Tibial nerve (tissue), 4 donors: ENCODE measurements around the gene LGALS1. TPM values are rescaled to one million over a fixed set of nuclear protein-coding genes. Genes with fewer than 3 reads are reported as not detected.

Experiments
- DNase-seq, 2 donors: peaks; one replicate each; pipeline ENCODE4 v3.0.0-alpha.2; 2019; ENCODE audit warnings: low spot score in 2 of 2
- H3K27ac ChIP-seq, 4 donors: fragments of 200-600 bp; sonication (generic) in 3 of 4; one replicate each; pipeline ENCODE4 v1.5.1; 2017 to 2019; ENCODE audit warnings: mild to moderate bottlenecking in 1 of 4
- H3K27me3 ChIP-seq, 2 donors: fragments of 200-600 bp; sonication (generic) in 1 of 2; one replicate each; pipeline versions ENCODE4 v1.5.1 to v1.6.0; 2017 to 2019
- H3K36me3 ChIP-seq, 3 donors: fragments of 200-600 bp; sonication (generic); one replicate each; pipeline ENCODE4 v1.5.1; 2018 to 2019
- H3K4me1 ChIP-seq, 4 donors: fragments of 200-600 bp; sonication (generic) in 3 of 4; one replicate each; pipeline ENCODE4 v1.5.1; 2017 to 2019
- H3K4me3 ChIP-seq, 4 donors: fragments of 200-600 bp; sonication (generic) in 3 of 4; one replicate each; pipeline ENCODE4 v1.5.1; 2017 to 2019; ENCODE audit warnings: mild to moderate bottlenecking in 1 of 4, moderate library complexity in 1 of 4
- H3K9me3 ChIP-seq, 4 donors: fragments of 200-600 bp; sonication (generic) in 3 of 4; one replicate each; pipeline ENCODE4 v1.5.1; 2017 to 2019
- EP300 ChIP-seq, 2 donors: sonication (generic); formaldehyde crosslinking; IDR thresholded peaks; one replicate each; pipeline ENCODE4 v1.6.1; 2017; ENCODE audit warnings: antibody characterized with exemption in 2 of 2, mild to moderate bottlenecking in 1 of 2
- POLR2A ChIP-seq, 2 donors: fragments of 450-650 bp; IDR thresholded peaks; one replicate each; pipeline ENCODE4 v1.6.1; 2017; ENCODE audit warnings: antibody characterized with exemption in 2 of 2, mild to moderate bottlenecking in 2 of 2, moderate library complexity in 2 of 2
- WGBS, 2 donors: methylation state at CpG; one replicate each; pipeline ENCODE4 v1.1.5; 2018; 5-methylcytosine and 5-hydroxymethylcytosine counted together
- total RNA-seq, 4 donors: library from RNA; depleted of rRNA; stranded (reverse); fragments of >200 nt; gene quantifications; one replicate each; pipeline ENCODE4 v1.1.0, GENCODE V29; 2016
- TF ChIP-seq, protein P1 (sequence below), 5 experiments: fragments of 200-600 bp in 3 of 5; fragments of 450-650 bp in 2 of 5; sonication (generic) in 3 of 5; IDR thresholded peaks; one replicate each; pipeline ENCODE4 v1.5.1; 2016 to 2019; ENCODE audit warnings: antibody characterized with exemption in 5 of 5, mild to moderate bottlenecking in 3 of 5, moderate library complexity in 2 of 5

LGALS1 gene
- total RNA-seq, 4 donors from 2014 or later = 1,362 to 3,592 (median 2,463) TPM

DNA sequence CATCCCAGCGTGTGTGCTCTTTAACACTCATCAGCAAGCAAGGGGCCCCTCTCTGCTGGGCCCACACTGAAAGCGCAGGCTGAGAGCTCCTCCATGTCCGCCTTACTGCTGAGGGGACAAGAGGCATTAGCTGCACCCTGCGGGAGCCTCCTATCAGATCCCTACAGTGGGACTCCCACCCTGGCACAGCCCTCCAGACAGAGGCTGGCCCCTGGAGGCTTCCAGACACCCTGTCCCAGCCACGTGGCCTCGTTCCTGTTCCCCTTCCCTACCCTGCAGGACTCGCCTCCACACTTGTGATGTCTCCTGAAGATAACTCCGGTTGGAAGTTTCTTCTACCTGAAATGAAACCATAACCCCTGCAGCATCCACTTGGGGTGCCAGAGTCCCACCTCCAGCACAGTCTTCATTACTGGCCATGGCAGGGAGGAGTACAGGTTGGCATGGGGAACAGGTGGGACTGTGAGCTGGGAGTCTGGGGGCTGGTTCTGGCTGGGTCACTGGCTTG is 41.0 kb upstream of the LGALS1 start:
- H3K4me3 ChIP-seq = peak overlapping the region in 2 of 4 donors; percentile 33 to 35

DNA sequence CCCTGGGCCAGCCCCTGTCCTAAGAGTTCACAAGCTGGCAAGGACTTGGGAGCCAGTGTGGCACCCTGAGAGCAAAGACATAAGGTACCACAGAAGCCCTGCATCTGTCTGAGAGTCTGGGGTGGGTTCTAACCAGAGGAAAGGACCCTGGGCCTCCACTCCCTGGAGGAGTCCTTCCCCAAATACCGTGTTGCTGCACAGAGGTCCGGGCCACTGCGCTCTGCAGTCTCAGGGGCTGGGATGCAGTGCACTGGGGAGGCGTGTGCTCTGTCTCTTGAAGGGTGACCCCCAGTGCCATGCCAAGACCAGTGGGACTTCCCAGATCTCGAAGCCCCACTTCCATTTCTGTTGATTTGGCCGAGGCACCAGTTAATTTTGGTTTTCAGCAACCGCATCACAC is 40.3 kb upstream of the LGALS1 start:
- H3K9me3 ChIP-seq = no peaks in the 10 kb centered on the region
- WGBS, 2 donors = 73 to 86% methylated on average over 6 to 7 of the region's 7 CpGs
- H3K27me3 ChIP-seq = no peaks in the 10 kb centered on the region
- TF ChIP-seq, protein P1, sequence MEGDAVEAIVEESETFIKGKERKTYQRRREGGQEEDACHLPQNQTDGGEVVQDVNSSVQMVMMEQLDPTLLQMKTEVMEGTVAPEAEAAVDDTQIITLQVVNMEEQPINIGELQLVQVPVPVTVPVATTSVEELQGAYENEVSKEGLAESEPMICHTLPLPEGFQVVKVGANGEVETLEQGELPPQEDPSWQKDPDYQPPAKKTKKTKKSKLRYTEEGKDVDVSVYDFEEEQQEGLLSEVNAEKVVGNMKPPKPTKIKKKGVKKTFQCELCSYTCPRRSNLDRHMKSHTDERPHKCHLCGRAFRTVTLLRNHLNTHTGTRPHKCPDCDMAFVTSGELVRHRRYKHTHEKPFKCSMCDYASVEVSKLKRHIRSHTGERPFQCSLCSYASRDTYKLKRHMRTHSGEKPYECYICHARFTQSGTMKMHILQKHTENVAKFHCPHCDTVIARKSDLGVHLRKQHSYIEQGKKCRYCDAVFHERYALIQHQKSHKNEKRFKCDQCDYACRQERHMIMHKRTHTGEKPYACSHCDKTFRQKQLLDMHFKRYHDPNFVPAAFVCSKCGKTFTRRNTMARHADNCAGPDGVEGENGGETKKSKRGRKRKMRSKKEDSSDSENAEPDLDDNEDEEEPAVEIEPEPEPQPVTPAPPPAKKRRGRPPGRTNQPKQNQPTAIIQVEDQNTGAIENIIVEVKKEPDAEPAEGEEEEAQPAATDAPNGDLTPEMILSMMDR (IDR thresholded peaks at IDR 0.05) = no peak
- TF ChIP-seq POLR2A (IDR thresholded peaks at IDR 0.05) (no peak), EP300 (IDR thresholded peaks at IDR 0.05) (no peak)
- no peak for DNase-seq
- H3K4me3 ChIP-seq = no peak overlapping the region
- peak overlapping the region in 3 of 4 donors; percentile 77 to 96 (median 81) for H3K27ac ChIP-seq
- peaks cover 0 to 25% (median 0%) of the 10 kb centered on the region in 3 donors for H3K36me3 ChIP-seq
- peaks cover 0 to 65% (median 59%) of the 10 kb centered on the region in 4 donors for H3K4me1 ChIP-seq

More for the DNA sequence above, 41.0 kb upstream of the LGALS1 start:
- peak overlapping the region; percentile 21 to 96 (median 79) for H3K27ac ChIP-seq
- H3K27me3 ChIP-seq = no peaks in the 10 kb centered on the region
- peaks cover 0 to 58% (median 54%) of the 10 kb centered on the region in 4 donors for H3K4me1 ChIP-seq
- DNase-seq = no peak
- H3K9me3 ChIP-seq = no peaks in the 10 kb centered on the region
- WGBS, 2 donors = 27 to 32% methylated on average over 7 to 8 of the region's 8 CpGs
- peaks cover 0 to 32% (median 0%) of the 10 kb centered on the region in 3 donors for H3K36me3 ChIP-seq
- no peak for TF ChIP-seq EP300 (IDR thresholded peaks at IDR 0.05)
- TF ChIP-seq, protein P1 (IDR thresholded peaks at IDR 0.05) = peak in 1 of 5 experiments; percentile 10
- no peak for TF ChIP-seq POLR2A (IDR thresholded peaks at IDR 0.05)

DNA sequence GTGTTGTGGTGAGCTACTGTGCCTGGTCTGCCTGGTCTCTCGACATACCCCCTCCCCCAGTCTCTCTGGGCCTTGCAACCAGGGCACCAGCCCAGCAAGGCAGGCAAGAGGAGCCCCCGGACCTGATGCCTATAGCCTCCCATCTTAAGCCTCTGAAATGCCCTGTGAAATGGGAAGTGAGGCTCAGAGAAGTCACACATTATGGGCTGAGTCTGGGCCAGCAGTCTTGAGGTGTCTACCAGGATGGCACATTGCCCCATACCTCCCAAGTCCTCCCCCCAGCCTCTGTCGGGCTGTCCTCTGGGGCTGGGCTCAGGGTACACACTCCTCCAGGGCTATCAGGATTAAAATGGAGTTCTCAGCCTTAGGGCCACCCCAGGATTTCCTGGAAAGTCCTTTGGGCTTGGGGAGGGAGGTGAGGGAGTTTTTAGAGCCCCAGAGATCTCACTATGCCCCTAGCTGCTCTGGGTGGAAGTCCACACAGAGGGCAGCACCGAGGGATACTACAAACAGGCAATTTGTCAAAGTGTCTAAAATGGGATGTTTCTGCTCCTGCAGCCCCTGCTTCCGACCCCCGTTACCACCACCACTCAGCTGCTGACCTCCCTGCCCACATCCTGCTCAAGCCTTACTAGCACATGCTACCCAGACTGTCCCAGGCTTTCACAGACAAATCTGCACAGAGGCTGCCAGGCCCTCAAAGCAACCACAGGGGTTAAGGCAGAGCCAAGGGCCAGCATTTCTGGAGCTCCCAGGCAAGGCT is 39.1 kb upstream of the LGALS1 start:
- no peak for TF ChIP-seq POLR2A (IDR thresholded peaks at IDR 0.05)
- TF ChIP-seq, protein P1 (IDR thresholded peaks at IDR 0.05) = peak in 2 of 5 experiments; percentile 10 to 37
- TF ChIP-seq EP300 (IDR thresholded peaks at IDR 0.05) = no peak
- Histone ChIP-seq H3K36me3 (peaks cover 0 to 13% (median 0%) of the 10 kb centered on the region in 3 donors), H3K4me3 (no peak overlapping the region), H3K27me3 (no peaks in the 10 kb centered on the region), H3K4me1 (peaks cover 0 to 77% (median 67%) of the 10 kb centered on the region in 4 donors), H3K9me3 (no peaks in the 10 kb centered on the region), H3K27ac (peak overlapping the region in 3 of 4 donors; percentile 18 to 31 (median 20))
- WGBS, 2 donors = 52% methylated on average over 6 of the region's 6 CpGs
- DNase-seq = no peak

DNA sequence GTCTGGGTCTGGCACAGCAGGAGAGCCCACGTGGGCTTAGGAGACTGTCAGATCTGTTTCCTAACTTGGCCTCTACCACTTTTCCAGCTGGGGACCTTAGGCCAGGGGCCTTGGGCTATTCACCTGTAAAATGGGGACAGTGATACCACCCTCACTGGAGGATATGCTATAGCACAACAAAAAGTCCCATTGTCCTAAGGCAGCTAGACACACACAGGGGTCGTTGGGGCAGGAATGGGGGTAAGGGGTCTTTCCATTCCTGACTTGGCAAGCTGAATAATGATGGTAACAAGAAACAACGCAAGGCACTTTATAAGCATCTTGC is 38.5 kb upstream of the LGALS1 start:
- Histone ChIP-seq H3K27me3 (no peaks in the 10 kb centered on the region), H3K36me3 (peaks cover 0 to 7% (median 0%) of the 10 kb centered on the region in 3 donors), H3K4me3 (no peak overlapping the region), H3K4me1 (peaks cover 0 to 80% (median 67%) of the 10 kb centered on the region in 4 donors), H3K9me3 (no peaks in the 10 kb centered on the region), H3K27ac (peak overlapping the region in 3 of 4 donors; percentile 18 to 69 (median 51))
- no peak for DNase-seq
- TF ChIP-seq EP300 (IDR thresholded peaks at IDR 0.05) (no peak), POLR2A (IDR thresholded peaks at IDR 0.05) (no peak)
- TF ChIP-seq, protein P1 (IDR thresholded peaks at IDR 0.05) = no peak
- WGBS, 2 donors = 45 to 59% methylated on average over 2 to 3 of the region's 3 CpGs
